GM19328 (cell line): ENCODE results near the gene NPAS3.

Source experiments
- ATAC-seq: cut with Tn5 transposase; IDR thresholded peaks from one replicate; pipeline ENCODE4 v1.9.1; 2021; ENCODE audit warnings: mild to moderate bottlenecking, moderate library complexity; ENCODE audit not compliant: unreplicated experiment

The NPAS3 gene

DNA sequence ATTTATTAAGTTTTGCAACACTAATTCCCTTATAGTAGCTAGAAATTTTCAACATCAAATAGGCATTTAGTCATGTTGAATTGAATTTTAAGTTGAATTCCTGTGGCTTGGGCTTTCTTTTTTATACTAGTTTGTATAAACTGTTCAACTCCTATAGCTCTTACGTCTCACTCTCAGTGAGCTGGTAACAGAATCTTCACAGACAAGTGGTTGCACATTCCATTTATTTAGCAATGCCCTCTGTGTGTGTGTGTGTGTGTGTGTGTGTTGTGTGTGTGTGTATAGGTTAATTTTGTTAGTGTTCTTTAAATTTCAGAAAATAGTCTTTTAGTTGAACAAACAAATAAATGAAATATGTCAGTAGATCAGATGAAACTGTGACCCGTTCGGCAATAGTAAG lies 425.0 kb downstream of the NPAS3 start:
- no peak for ATAC-seq

DNA sequence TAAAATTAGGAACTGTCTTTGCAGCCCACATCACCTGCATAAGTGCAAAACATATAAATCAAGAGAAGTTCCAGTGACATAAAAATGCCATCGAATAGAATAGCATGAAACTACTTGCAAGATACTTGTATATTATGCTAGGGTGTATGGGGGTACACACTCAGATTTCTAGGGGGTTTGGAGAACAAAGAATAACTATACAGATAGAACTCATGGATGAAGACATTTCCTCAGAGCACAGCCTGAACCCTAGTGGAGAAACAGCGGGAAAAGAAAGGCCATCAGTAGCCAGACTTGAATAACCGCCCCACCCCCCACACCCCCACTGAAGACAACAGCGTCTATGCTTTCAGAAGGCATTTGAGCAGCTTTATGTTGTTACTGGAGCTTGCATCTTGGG lies 425.8 kb downstream of the NPAS3 start:
- ATAC-seq: no peak

- ATAC-seq: no peak
Measured at GRCh38 chr14:33369041-33369440, 430.4 kb downstream of the NPAS3 start.

GRCh38 chr14:33369972-33370371 lies 431.3 kb downstream of the NPAS3 start:
- peak; percentile 88 for ATAC-seq

DNA sequence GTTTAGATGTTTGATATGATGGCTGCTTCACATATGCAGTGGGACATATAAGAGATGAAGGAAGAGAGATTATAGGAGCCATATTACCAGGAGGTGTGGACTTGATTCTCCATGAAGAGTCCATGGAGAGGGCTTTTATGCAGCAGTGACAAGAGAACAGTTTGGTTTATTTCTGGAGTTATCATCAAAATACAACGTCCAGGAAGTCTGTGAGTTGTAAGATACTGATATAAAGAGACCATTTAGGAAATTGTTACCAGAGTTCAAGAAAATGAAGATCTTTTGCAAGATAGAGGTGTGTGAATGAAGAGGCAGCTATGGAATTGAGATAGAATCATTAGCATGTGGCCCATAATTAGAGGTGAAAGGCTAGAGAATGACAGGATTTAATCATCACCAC lies 431.7 kb downstream of the NPAS3 start:
- ATAC-seq: peak; percentile 13

DNA sequence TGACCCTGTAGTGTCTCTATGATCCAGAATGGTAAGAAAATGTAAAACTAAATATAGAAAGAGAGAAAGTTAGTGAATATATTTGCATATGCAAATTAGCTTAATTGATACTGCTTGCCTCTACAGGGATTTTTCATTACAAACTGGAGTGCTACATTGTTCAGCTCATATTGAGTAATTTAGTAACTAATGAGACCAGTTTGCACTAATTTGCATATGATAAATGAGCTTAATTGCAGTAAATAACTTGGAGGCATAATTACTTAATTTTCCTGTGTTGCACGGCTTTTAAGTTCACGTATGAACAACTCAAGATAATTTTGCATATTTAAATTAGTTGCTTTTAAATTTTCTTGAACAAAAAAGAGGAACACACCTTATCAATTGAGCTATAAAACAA lies 436.5 kb downstream of the NPAS3 start:
- ATAC-seq: no peak

DNA sequence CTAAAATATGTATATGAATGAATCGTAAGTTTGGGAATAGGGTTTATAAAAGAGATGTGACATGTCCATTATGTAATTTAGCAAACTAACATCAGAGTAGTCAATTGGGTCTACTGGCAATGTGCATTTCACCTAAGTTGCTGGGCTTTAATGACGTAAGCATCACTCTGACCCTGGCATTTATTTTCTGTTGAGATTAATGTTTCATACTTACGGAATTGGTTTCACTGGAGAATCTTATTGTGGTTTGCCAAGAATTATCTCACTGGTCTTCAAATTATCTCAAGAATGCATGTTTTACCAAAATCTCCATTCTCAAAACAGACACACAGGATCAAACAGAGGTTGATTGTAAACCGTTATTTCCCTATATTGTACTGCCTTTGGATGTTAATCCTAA lies 437.1 kb downstream of the NPAS3 start:
- no peak for ATAC-seq

GRCh38 chr14:33376510-33376909 lies 437.8 kb downstream of the NPAS3 start:
- no peak for ATAC-seq

- ATAC-seq: peak; percentile 62
Measured at GRCh38 chr14:33377596-33378390, 439.1 kb downstream of the NPAS3 start.

DNA sequence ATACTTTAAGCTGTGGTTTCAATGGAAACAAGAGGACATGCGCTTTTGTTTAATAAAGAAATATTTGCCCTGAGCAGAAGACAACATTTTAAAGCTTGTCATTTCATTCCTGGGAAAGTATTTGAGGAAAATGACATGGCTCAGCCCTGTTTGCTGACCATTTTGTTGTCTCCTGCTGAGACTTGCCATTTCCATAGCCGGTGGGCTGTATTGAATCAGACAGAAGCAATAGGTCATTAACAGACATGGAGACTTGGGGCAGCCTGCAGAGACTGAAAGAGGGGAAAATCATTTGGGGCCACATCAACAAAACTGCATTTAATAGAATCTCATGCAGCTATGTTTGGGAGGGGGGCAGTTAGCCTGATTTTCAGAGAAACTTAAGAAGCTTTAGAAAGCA lies 443.0 kb downstream of the NPAS3 start:
- no peak for ATAC-seq

GRCh38 chr14:33386140-33386539 lies 447.5 kb downstream of the NPAS3 start:
- ATAC-seq: no peak

GRCh38 chr14:33386781-33387180 lies 448.1 kb downstream of the NPAS3 start:
- ATAC-seq: no peak

- ATAC-seq: no peak
Measured at GRCh38 chr14:33390335-33390734, 451.7 kb downstream of the NPAS3 start.

DNA sequence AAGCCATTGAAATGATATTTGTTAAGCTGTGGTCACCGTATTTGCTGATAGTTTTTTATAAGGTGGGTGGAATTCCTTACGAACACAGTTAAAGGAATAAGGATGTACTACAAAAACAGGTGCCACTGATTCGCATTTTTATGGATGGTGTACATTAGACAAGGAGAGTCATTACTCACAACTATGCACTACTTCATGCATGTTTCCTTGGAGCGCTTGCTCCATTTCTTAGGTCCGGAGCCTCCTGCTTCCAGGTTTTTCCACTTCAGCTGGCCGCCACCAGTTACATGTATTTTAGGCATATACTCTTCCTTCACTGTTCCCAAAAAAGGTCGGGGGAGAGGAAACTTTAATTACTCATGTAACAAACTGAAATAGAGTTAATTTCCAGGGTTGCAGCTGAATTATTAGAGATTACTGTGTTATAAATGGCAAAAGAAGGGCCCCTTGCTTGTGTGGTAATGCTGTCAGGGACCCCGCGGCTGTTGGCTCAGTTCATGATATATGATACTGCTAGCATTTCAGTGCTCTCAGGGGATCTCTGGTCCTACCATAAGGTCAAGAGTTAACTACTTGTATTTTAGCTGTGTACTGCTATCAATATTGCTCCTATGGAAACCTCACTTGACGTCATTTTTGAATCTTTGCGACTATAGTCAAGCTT lies 454.7 kb downstream of the NPAS3 start:
- no peak for ATAC-seq

GRCh38 chr14:33393895-33394368 lies 455.3 kb downstream of the NPAS3 start:
- ATAC-seq: no peak

- ATAC-seq: no peak
Measured at GRCh38 chr14:33401311-33401710, 462.6 kb downstream of the NPAS3 start.

DNA sequence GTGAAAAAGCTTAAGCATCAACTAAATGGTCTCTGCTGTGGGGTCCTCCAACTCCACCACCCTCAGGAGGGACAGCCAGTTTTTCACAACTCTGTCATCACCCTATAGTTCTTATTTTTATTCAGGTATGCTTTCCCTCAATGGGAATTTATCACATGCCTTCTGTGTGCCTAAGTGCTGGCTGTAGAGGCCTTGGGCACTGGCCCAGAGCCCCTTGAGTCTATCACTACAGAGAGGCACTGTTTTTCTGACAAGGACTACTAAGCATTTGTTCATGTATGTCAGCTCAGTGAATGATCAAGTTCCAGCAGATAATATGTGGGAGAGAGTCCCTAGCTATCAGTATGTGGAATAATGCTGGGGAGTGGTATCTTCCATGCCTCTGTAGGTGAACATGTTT lies 463.9 kb downstream of the NPAS3 start:
- no peak for ATAC-seq

GRCh38 chr14:33404054-33404453 lies 465.4 kb downstream of the NPAS3 start:
- no peak for ATAC-seq

GRCh38 chr14:33404964-33405574 lies 466.4 kb downstream of the NPAS3 start:
- ATAC-seq: no peak

DNA sequence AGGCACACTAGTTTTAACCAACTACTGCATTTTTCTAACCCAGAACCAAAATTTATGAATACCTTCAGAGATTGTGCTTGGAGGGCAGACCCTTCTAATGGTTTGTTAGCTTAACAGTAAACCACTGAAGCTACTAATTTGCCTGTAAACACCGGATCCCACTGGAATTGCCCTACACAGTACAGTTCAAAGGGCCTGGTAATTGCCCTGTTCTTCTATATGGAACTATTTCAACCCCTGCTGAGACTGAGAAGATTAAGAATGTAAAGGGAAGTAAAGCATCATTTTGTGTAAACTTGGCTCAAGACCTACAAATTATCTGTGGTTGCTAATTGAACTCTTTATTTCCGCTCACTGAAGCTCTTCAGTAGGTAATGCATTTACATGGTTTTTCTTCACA lies 468.1 kb downstream of the NPAS3 start:
- no peak for ATAC-seq

GRCh38 chr14:33408291-33408690 lies 469.6 kb downstream of the NPAS3 start:
- no peak for ATAC-seq

DNA sequence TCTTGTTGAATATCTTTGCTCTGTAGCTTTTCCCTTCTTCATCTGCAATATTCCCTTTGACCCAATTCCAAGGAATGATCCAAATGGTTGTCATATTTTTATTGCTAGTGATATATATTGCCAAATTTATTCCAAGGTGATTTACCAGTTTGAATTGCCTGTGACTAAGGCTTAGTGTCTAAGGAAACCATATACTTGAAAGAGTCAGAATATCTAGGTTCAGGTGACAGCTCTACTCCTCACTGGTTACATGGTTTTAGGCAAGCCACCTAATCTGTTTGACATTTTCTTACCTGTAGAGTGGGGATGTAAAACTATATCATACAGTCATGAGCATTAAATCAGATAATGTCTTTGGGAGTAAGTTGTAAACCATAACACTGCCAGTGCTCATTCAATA lies 473.8 kb downstream of the NPAS3 start:
- ATAC-seq: no peak
